Measurements from ENCODE around the gene PROZ.

GRCh38 chr13:113155982-113156655 lies 2.3 kb upstream of the PROZ start:
- TF ChIP-seq CTCF (IDR thresholded peaks at IDR 0.05) (no peak), POLR2A (IDR thresholded peaks at IDR 0.05) (no peak)
